H1 (cell line): ENCODE data around the gene GRM7. TPM values are rescaled to one million over a fixed set of nuclear protein-coding genes. Genes with fewer than 3 reads are reported as not detected.

Source experiments
- CTCF ChIA-PET: fragments of 300-600 bp; sonication (Branson Sonifier 250); formaldehyde crosslinking; loops from one replicate; lab custom pipeline; 2021; ENCODE audit not compliant: partially characterized antibody; lab: Charles Lee
- POLR2A ChIA-PET: fragments of 300-600 bp; sonication (Branson Sonifier 250); formaldehyde crosslinking; loops from one replicate; lab custom pipeline; 2021; ENCODE audit warnings: inconsistent platforms; ENCODE audit not compliant: partially characterized antibody; lab: Charles Lee
- DNase-seq, 2 experiments: peaks; one replicate each; pipeline versions ENCODE4 v3.0.0 to v3.0.0-alpha.2; 2010 to 2022; ENCODE audit warnings: low spot score in 2 of 2, low read depth in 1 of 2, mixed read lengths in 1 of 2
- FAIRE-seq: peaks from 2 replicates; lab custom pipeline; 2011; peaks lifted over from hg19 to GRCh38; lab: Jason Lieb, UNC
- H2AFZ ChIP-seq: 2 replicates; pipeline ENCODE4 v1.8.1; 2012; ENCODE audit warnings: low read length, inconsistent platforms
- H2AK5ac ChIP-seq: 2 replicates; pipeline ENCODE4 v1.6.1; 2013; ENCODE audit warnings: low read depth, low read length
- H2BK120ac ChIP-seq: replicated peaks from 2 replicates; pipeline ENCODE3; 2013; ENCODE audit warnings: low read depth, low read length, inconsistent platforms
- H2BK12ac ChIP-seq: 2 replicates; pipeline ENCODE4 v1.6.1; 2013; ENCODE audit warnings: low read depth, low read length
- H2BK15ac ChIP-seq: 2 replicates; pipeline ENCODE4 v1.6.1; 2013; ENCODE audit warnings: low read length
- H2BK20ac ChIP-seq: 2 replicates; pipeline ENCODE4 v1.6.1; 2013; ENCODE audit warnings: low read length
- H2BK5ac ChIP-seq: 2 replicates; pipeline ENCODE4 v1.6.1; 2013; ENCODE audit warnings: low read depth, low read length
- H3K14ac ChIP-seq: 2 replicates; pipeline ENCODE4 v1.6.1; 2013; ENCODE audit warnings: inconsistent platforms; ENCODE audit not compliant: insufficient read length
- H3K18ac ChIP-seq: 2 replicates; pipeline ENCODE4 v1.6.1; 2013; ENCODE audit warnings: low read length; ENCODE audit errors: extremely low read depth
- H3K23ac ChIP-seq: 2 replicates; pipeline ENCODE4 v1.6.1; 2013; ENCODE audit warnings: inconsistent platforms; ENCODE audit not compliant: insufficient read length
- H3K23me2 ChIP-seq: 2 replicates; pipeline ENCODE4 v1.6.1; 2013; ENCODE audit warnings: low read depth, low read length
- H3K27ac ChIP-seq: 2 replicates; pipeline ENCODE4 v1.6.1; 2011; ENCODE audit warnings: low read depth, low read length, inconsistent platforms
- H3K27me3 ChIP-seq, 4 experiments: replicated peaks in 1 of 4; 1 replicate in 1 of 4; 2 replicates in 3 of 4; pipeline versions ENCODE4 v1.6.1 to v1.8.1; 2011 to 2013; ENCODE audit warnings: low read length in 3 of 4, mild to moderate bottlenecking in 3 of 4, inconsistent platforms in 2 of 4, mixed read lengths in 2 of 4, moderate library complexity in 1 of 4; ENCODE audit not compliant: control insufficient read depth in 3 of 4, insufficient read depth in 3 of 4; ENCODE audit errors: extremely low read depth in 1 of 4
- H3K36me3 ChIP-seq, 4 experiments: 2 replicates each; pipeline versions ENCODE4 v1.6.1 to v1.8.1; 2011 to 2013; ENCODE audit warnings: mild to moderate bottlenecking in 4 of 4, low read length in 3 of 4, moderate library complexity in 2 of 4, control low read depth in 1 of 4, inconsistent platforms in 1 of 4; ENCODE audit not compliant: insufficient read depth in 4 of 4, control insufficient read depth in 2 of 4
- H3K4ac ChIP-seq: replicated peaks from 2 replicates; pipeline ENCODE3; 2013; ENCODE audit warnings: low read length, low read depth, mixed read lengths, inconsistent platforms; ENCODE audit not compliant: insufficient read length
- H3K4me1 ChIP-seq, 4 experiments: replicated peaks in 1 of 4; 1 replicate in 1 of 4; 2 replicates in 3 of 4; pipeline versions ENCODE4 v1.6.1 to v1.8.1; 2011 to 2013; ENCODE audit warnings: low read length in 3 of 4, inconsistent platforms in 2 of 4, mixed read lengths in 1 of 4; ENCODE audit not compliant: insufficient read depth in 4 of 4, control insufficient read depth in 3 of 4
- H3K4me2 ChIP-seq, 2 experiments: 2 replicates each; pipeline versions ENCODE4 v1.6.1 to v1.8.1; 2011 to 2013; ENCODE audit warnings: low read depth in 2 of 2, low read length in 2 of 2, control low read depth in 1 of 2, inconsistent platforms in 1 of 2, mild to moderate bottlenecking in 1 of 2; ENCODE audit not compliant: insufficient read depth in 1 of 2
- H3K4me3 ChIP-seq, 4 experiments: fragments of 200-600, 300-600 bp in 1 of 4; sonication (generic), shearing (Covaris generic), sonication (Bioruptor Twin) in 1 of 4; 2 replicates each; pipeline versions ENCODE4 v1.5.1 to v1.8.1; 2011 to 2016; ENCODE audit warnings: low read length in 4 of 4, low read depth in 3 of 4, control low read depth in 2 of 4, inconsistent platforms in 2 of 4, mild to moderate bottlenecking in 2 of 4, mixed read lengths in 1 of 4, moderate library complexity in 1 of 4; ENCODE audit not compliant: insufficient read depth in 2 of 4; ENCODE audit errors: extremely low read depth in 1 of 4
- H3K56ac ChIP-seq: replicated peaks from 2 replicates; pipeline ENCODE3; 2013; ENCODE audit warnings: low read depth, mild to moderate bottlenecking, mixed read lengths, low read length, inconsistent platforms; ENCODE audit not compliant: insufficient read length
- H3K79me1 ChIP-seq: 2 replicates; pipeline ENCODE4 v1.6.1; 2013; ENCODE audit warnings: low read depth, low read length, control low read depth
- H3K79me2 ChIP-seq, 2 experiments: 2 replicates each; pipeline versions ENCODE4 v1.6.1 to v1.8.1; 2012 to 2013; ENCODE audit warnings: low read length in 2 of 2, mild to moderate bottlenecking in 2 of 2, inconsistent platforms in 1 of 2; ENCODE audit not compliant: insufficient read depth in 2 of 2, control insufficient read depth in 1 of 2
- H3K9ac ChIP-seq, 4 experiments: replicated peaks in 1 of 4; 1 replicate in 1 of 4; 2 replicates in 3 of 4; pipeline versions ENCODE4 v1.6.1 to v1.8.1; 2011 to 2013; ENCODE audit warnings: low read depth in 3 of 4, low read length in 3 of 4, control low read depth in 2 of 4, mild to moderate bottlenecking in 2 of 4, moderate library complexity in 2 of 4, inconsistent platforms in 1 of 4; ENCODE audit errors: extremely low read depth in 1 of 4
- H3K9me3 ChIP-seq, 2 experiments: 2 replicates each; pipeline versions ENCODE4 v1.6.1 to v1.8.1; 2012 to 2013; ENCODE audit warnings: mild to moderate bottlenecking in 2 of 2, moderate library complexity in 2 of 2, control low read depth in 1 of 2, inconsistent platforms in 1 of 2, low read depth in 1 of 2, low read length in 1 of 2, mixed read lengths in 1 of 2; ENCODE audit not compliant: insufficient read depth in 2 of 2
- H4K20me1 ChIP-seq, 2 experiments: replicated peaks in 1 of 2; 2 replicates each; pipeline versions ENCODE3 to v1.8.1; 2011 to 2013; ENCODE audit warnings: inconsistent platforms in 2 of 2, low read length in 2 of 2, mild to moderate bottlenecking in 1 of 2; ENCODE audit not compliant: insufficient read depth in 2 of 2, control insufficient read depth in 1 of 2
- H4K5ac ChIP-seq: 2 replicates; pipeline ENCODE4 v1.6.1; 2013; ENCODE audit warnings: low read length, low read depth, mixed read lengths, inconsistent platforms; ENCODE audit not compliant: insufficient read length
- H4K8ac ChIP-seq: 2 replicates; pipeline ENCODE4 v1.8.0; 2013; ENCODE audit warnings: mild to moderate bottlenecking, moderate library complexity, low read length, inconsistent platforms; ENCODE audit not compliant: insufficient read depth; ENCODE audit errors: extremely low read depth
- H4K91ac ChIP-seq: replicated peaks from 2 replicates; pipeline ENCODE3; 2013; ENCODE audit warnings: low read length, mixed read lengths, inconsistent platforms; ENCODE audit not compliant: insufficient read length
- MAX ChIP-seq: IDR thresholded peaks from 2 replicates; pipeline ENCODE4 v1.6.1; 2012; ENCODE audit warnings: inconsistent platforms
- RXRA ChIP-seq: IDR thresholded peaks from 2 replicates; pipeline ENCODE4 v1.6.1; 2011; ENCODE audit warnings: low read depth, mild to moderate bottlenecking, low read length, moderate library complexity; ENCODE audit not compliant: insufficient read depth
- ZNF274 ChIP-seq: IDR thresholded peaks from 2 replicates; pipeline ENCODE4 v1.7.0; 2012; ENCODE audit warnings: low read length, borderline replicate concordance; ENCODE audit errors: extremely low read depth
- WGBS, 2 experiments: shearing (Covaris generic) in 1 of 2; methylation state at CpG; one replicate each; pipeline versions ENCODE4 v1.1.6 to v1.1.7; 2013 to 2015; ENCODE audit warnings: low lambda C conversion rate in 2 of 2, mixed read lengths in 2 of 2, inconsistent platforms in 1 of 2, low coverage in 1 of 2, missing lambda C conversion rate in 1 of 2; ENCODE audit not compliant: insufficient replicate concordance in 2 of 2, insufficient coverage in 1 of 2, insufficient read length in 1 of 2; ENCODE audit errors: extremely low coverage in 1 of 2, missing lambda C conversion rate in 1 of 2; 5-methylcytosine and 5-hydroxymethylcytosine counted together
- polyA plus RNA-seq, 7 experiments: library from polyadenylated mRNA; depleted of rRNA in 3 of 7; stranded (reverse) in 5 of 7; unstranded in 2 of 7; fragments of >200 nt in 5 of 7; fragments of 200-250 nt in 2 of 7; gene quantifications; 1 replicate in 5 of 7; 2 replicates in 1 of 7; 4 replicates in 1 of 7; pipeline versions ENCODE4 v1.2.1 to v1.2.3, GENCODE V29; 2011 to 2013; ENCODE audit warnings: missing spikeins in 2 of 7, mixed read lengths in 2 of 7
- total RNA-seq: library from RNA; stranded (reverse); fragmentation: NEBNext Ultra II Directional; extraction: Animal tissue kit (Norgen Biotek cat#: 25700); gene quantifications from 2 replicates; pipeline ENCODE4 v1.2.1, GENCODE V29; 2021

GRM7 gene
- total and polyA plus RNA-seq, 2 of the 8 experiments (the other 6 are each of a cell fraction or from before 2014, with no cell fraction given): 0.17 to 0.24 TPM

GRCh38 chr3:7371693-7372572, 511.0 kb downstream of the GRM7 start:
- no peak for TF ChIP-seq MAX
- TF ChIP-seq RXRA: no peak
- TF ChIP-seq ZNF274: no peak

More at GRCh38 chr3:7371693-7372572, 511.0 kb downstream of the GRM7 start:
- H3K9ac ChIP-seq: no peak overlapping the region
- H3K56ac ChIP-seq: no peak overlapping the region
- H3K4me3 ChIP-seq: no peak overlapping the region
- FAIRE-seq (no peak), DNase-seq (no peak)
- H2BK12ac ChIP-seq: no peak overlapping the region
- no peak overlapping the region for H4K5ac ChIP-seq
- H2AFZ ChIP-seq: no peak overlapping the region
- ChIA-PET POLR2A (no interaction called here), CTCF (interaction anchor here (1.7 kb wide), 1 partner anchor 449 kb away, joined by 3 read pairs; no protein-coding TSS in a partner anchor)
- H2AK5ac ChIP-seq: no peak overlapping the region
- H4K8ac ChIP-seq: no peak overlapping the region
- no peaks in the 10 kb centered on the region for H3K27me3 ChIP-seq
- no peak overlapping the region for H2BK120ac ChIP-seq
- H3K4ac ChIP-seq: no peak overlapping the region
- H2BK5ac ChIP-seq: no peak overlapping the region
- no peaks in the 10 kb centered on the region for H3K4me1 ChIP-seq
- H3K23me2 ChIP-seq: no peaks in the 10 kb centered on the region
- H3K14ac ChIP-seq: no peak overlapping the region
- no peaks in the 10 kb centered on the region for H3K79me2 ChIP-seq
- H3K36me3 ChIP-seq: no peaks in the 10 kb centered on the region
- H3K4me2 ChIP-seq: no peak overlapping the region
- 74% methylated on average over 7 of the region's 7 CpGs; no CpG with 5 or more reads in 1 of the 2 experiments for WGBS, 2 experiments
- H2BK15ac ChIP-seq: no peak overlapping the region
- no peak overlapping the region for H3K18ac ChIP-seq
- no peaks in the 10 kb centered on the region for H3K9me3 ChIP-seq
- no peak overlapping the region for H4K91ac ChIP-seq
- no peak overlapping the region for H3K27ac ChIP-seq
- H3K79me1 ChIP-seq: no peaks in the 10 kb centered on the region
- no peak overlapping the region for H2BK20ac ChIP-seq
- H4K20me1 ChIP-seq: no peaks in the 10 kb centered on the region
- no peak overlapping the region for H3K23ac ChIP-seq
